K562 (cell line): Measurements from ENCODE around the gene COQ4. TPM values are rescaled to one million over a fixed set of nuclear protein-coding genes. Genes with fewer than 3 reads are reported as not detected.

Source experiments
- ATAC-seq: fragments of 200-7000 bp; cut with Tn5 transposase; 3 replicates; pipeline ENCODE4 v1.9.1; 2020; ENCODE audit warnings: moderate library complexity
- BruUV-seq: library from RNA; stranded (reverse); fragments of 400-500 nt; replicated peaks from 2 replicates; lab custom pipeline; 2021; lab: Mats Ljungman, UMichigan
- CTCF ChIA-PET: fragments of 300-600 bp; formaldehyde crosslinking; extraction: SDS; loops from one replicate; lab custom pipeline; 2021; ENCODE audit warnings: low intra/inter-chr PET ratio; lab: Yijun Ruan, JAX
- POLR2A ChIA-PET: fragments of 300-600, 350-650 bp; sonication (Branson Sonifier 250); formaldehyde crosslinking; extraction: SDS; loops from one replicate; lab custom pipeline; 2021; ENCODE audit warnings: antibody characterized with exemption, inconsistent platforms; lab: Yijun Ruan, JAX
- DNase-seq, 4 experiments: peaks; one replicate each; pipeline versions ENCODE4 v3.0.0 to v3.0.0-alpha.2; 2011 to 2018; ENCODE audit warnings: low spot score in 3 of 4, mixed read lengths in 3 of 4; ENCODE audit errors: extremely low read depth in 1 of 4
- FAIRE-seq: peaks from 2 replicates; lab custom pipeline; 2011; peaks lifted over from hg19 to GRCh38; lab: Jason Lieb, UNC
- H2AFZ ChIP-seq: 2 replicates; pipeline ENCODE4 v1.6.0; 2011; ENCODE audit warnings: low read depth, low read length, control low read depth, inconsistent platforms
- H3K27ac ChIP-seq: fragments of 200-600 bp; 3 replicates; pipeline ENCODE4 v1.8.0; 2011; ENCODE audit warnings: low read depth, mild to moderate bottlenecking, control low read depth, inconsistent platforms, low read length, moderate library complexity, mixed read lengths; ENCODE audit errors: extremely low read depth
- H3K27me3 ChIP-seq, 2 experiments: fragments of 300-600 bp in 1 of 2; 2 replicates in 1 of 2; 3 replicates in 1 of 2; pipeline versions ENCODE4 v1.6.0 to v1.8.0; 2011; ENCODE audit warnings: inconsistent platforms in 2 of 2, low read length in 2 of 2, mild to moderate bottlenecking in 1 of 2, mixed read lengths in 1 of 2, moderate library complexity in 1 of 2; ENCODE audit not compliant: control insufficient read depth in 2 of 2, insufficient read depth in 2 of 2
- H3K36me3 ChIP-seq: fragments of 300-600 bp; 3 replicates; pipeline ENCODE4 v1.8.0; 2011; ENCODE audit warnings: mild to moderate bottlenecking, low read length, inconsistent platforms; ENCODE audit not compliant: control insufficient read depth, insufficient read depth
- H3K4me1 ChIP-seq, 2 experiments: fragments of 200-600 bp in 1 of 2; replicated peaks in 1 of 2; 2 replicates in 1 of 2; 3 replicates in 1 of 2; pipeline versions ENCODE4 v1.5.1 to v1.8.0; 2011; ENCODE audit warnings: inconsistent platforms in 2 of 2, low read length in 2 of 2, mild to moderate bottlenecking in 1 of 2, mixed read lengths in 1 of 2, moderate library complexity in 1 of 2; ENCODE audit not compliant: control insufficient read depth in 2 of 2, insufficient read depth in 2 of 2
- H3K4me2 ChIP-seq: 2 replicates; pipeline ENCODE4 v1.6.1; 2011; ENCODE audit warnings: low read length, control low read depth, inconsistent platforms, mixed read lengths; ENCODE audit not compliant: insufficient read depth
- H3K4me3 ChIP-seq: fragments of 200-600 bp; sonication (generic), shearing (Covaris generic); 2 replicates; pipeline ENCODE4 v1.5.1; 2016; ENCODE audit warnings: control low read depth, inconsistent platforms
- H3K79me2 ChIP-seq: fragments of 200-600 bp; 3 replicates; pipeline ENCODE4 v1.8.0; 2011; ENCODE audit warnings: low read length, inconsistent platforms; ENCODE audit not compliant: control insufficient read depth, insufficient read depth
- H3K9ac ChIP-seq, 2 experiments: 2 replicates each; pipeline versions ENCODE4 v1.6.0 to v1.6.1; 2011; ENCODE audit warnings: low read depth in 2 of 2, low read length in 2 of 2, control low read depth in 1 of 2, inconsistent platforms in 1 of 2, mild to moderate bottlenecking in 1 of 2, mixed read lengths in 1 of 2; ENCODE audit not compliant: insufficient read depth in 1 of 2
- H3K9me1 ChIP-seq: one replicate; pipeline ENCODE4 v1.6.0; 2011; ENCODE audit warnings: inconsistent platforms, mild to moderate bottlenecking, low read length, moderate library complexity; ENCODE audit not compliant: control insufficient read depth, insufficient read depth
- H3K9me3 ChIP-seq: replicated peaks from 2 replicates; pipeline ENCODE4 v1.5.1; 2011; ENCODE audit warnings: low read depth, low read length, inconsistent platforms; ENCODE audit not compliant: control insufficient read depth, insufficient read depth
- H4K20me1 ChIP-seq: replicated peaks from 2 replicates; pipeline ENCODE4 v1.6.1; 2011; ENCODE audit warnings: low read length, inconsistent platforms, mixed read lengths; ENCODE audit not compliant: control insufficient read depth, insufficient read depth
- BHLHE40 ChIP-seq: IDR thresholded peaks from 2 replicates; pipeline ENCODE4 v1.6.1; 2011; ENCODE audit warnings: low read length, improper control_type of control experiment
- ELF2 ChIP-seq: fragments of 250-450 bp; sonication (Bioruptor Pico); IDR thresholded peaks from 2 replicates; pipeline ENCODE4 v1.5.0; 2021; ENCODE audit warnings: mild to moderate bottlenecking
- POLR2G ChIP-seq: fragments of 200-400 bp; formaldehyde crosslinking; IDR thresholded peaks from 2 replicates; pipeline ENCODE4 v1.6.1; 2017; ENCODE audit warnings: low read depth, mild to moderate bottlenecking, antibody characterized with exemption, low read length, moderate library complexity
- RBFOX2 ChIP-seq: fragments of 200-400 bp; formaldehyde crosslinking; IDR thresholded peaks from 2 replicates; pipeline ENCODE4 v1.6.1; 2017; ENCODE audit warnings: low read depth, mild to moderate bottlenecking, low read length, moderate library complexity
- WGBS: fragments of 100-300 bp; shearing (Covaris generic); methylation state at CpG from one replicate; pipeline ENCODE4 v1.1.6; 2016; ENCODE audit warnings: low coverage, mixed read lengths; ENCODE audit not compliant: insufficient coverage; ENCODE audit errors: missing lambda C conversion rate; 5-methylcytosine and 5-hydroxymethylcytosine counted together
- in situ Hi-C: fragments of 300-500 bp; cut with MboI; formaldehyde crosslinking; loops from 4 replicates; pipeline ENCODE4 v1.15.0; 2018; ENCODE audit warnings: inconsistent platforms, mixed read lengths
- intact Hi-C: fragments of 100-400 bp; cut with micrococcal nuclease; formaldehyde crosslinking; loops from 2 replicates; pipeline ENCODE4 v1.14.2; 2022
- polyA plus RNA-seq, 8 experiments: library from polyadenylated mRNA; depleted of rRNA in 4 of 8; stranded (reverse) in 5 of 8; unstranded in 3 of 8; fragments of >200 nt; fragmentation: Nextera tagmentation in 2 of 8; fragmentation: Illumina TruSeq in 1 of 8; extraction: Ambion mirVana in 2 of 8; extraction: Trizol in 1 of 8; gene quantifications; 2 replicates each; pipeline versions ENCODE4 v1.2.1 to v1.2.3, GENCODE V29; 2011 to 2014; ENCODE audit warnings: inconsistent platforms in 1 of 8, missing spikeins in 1 of 8
- total RNA-seq, 7 experiments: library from RNA; depleted of rRNA in 6 of 7; stranded (reverse); fragments of >200 nt in 6 of 7; fragmentation: Illumina TruSeq in 2 of 7; extraction: Trizol in 2 of 7; gene quantifications; 2 replicates each; pipeline versions ENCODE4 v1.2.1 to v1.2.3, GENCODE V29; 2011 to 2021; ENCODE audit warnings: low replicate concordance in 1 of 7
- TF ChIP-seq, protein P1 (sequence below): sonication (generic); formaldehyde crosslinking; IDR thresholded peaks from 2 replicates; pipeline ENCODE4 v1.8.1; 2023; ENCODE audit warnings: mild to moderate bottlenecking, missing genetic modification reagents
- TF ChIP-seq, protein P2 (sequence below), 3 experiments: IDR thresholded peaks in 2 of 3; conservative IDR thresholded peaks in 1 of 3; 2 replicates each; pipeline ENCODE4 v1.5.1; 2011 to 2012; ENCODE audit warnings: low read length in 3 of 3, mild to moderate bottlenecking in 3 of 3, control low read depth in 2 of 3, improper control_type of control experiment in 1 of 3, inconsistent platforms in 1 of 3, low read depth in 1 of 3, mixed read lengths in 1 of 3, moderate library complexity in 1 of 3; ENCODE audit not compliant: insufficient read depth in 2 of 3

COQ4 gene
- total and polyA plus RNA-seq, 9 of the 15 experiments (the other 6 are each of a cell fraction or from before 2014, with no cell fraction given) = 9.1 to 135 (median 67.2) TPM

DNA sequence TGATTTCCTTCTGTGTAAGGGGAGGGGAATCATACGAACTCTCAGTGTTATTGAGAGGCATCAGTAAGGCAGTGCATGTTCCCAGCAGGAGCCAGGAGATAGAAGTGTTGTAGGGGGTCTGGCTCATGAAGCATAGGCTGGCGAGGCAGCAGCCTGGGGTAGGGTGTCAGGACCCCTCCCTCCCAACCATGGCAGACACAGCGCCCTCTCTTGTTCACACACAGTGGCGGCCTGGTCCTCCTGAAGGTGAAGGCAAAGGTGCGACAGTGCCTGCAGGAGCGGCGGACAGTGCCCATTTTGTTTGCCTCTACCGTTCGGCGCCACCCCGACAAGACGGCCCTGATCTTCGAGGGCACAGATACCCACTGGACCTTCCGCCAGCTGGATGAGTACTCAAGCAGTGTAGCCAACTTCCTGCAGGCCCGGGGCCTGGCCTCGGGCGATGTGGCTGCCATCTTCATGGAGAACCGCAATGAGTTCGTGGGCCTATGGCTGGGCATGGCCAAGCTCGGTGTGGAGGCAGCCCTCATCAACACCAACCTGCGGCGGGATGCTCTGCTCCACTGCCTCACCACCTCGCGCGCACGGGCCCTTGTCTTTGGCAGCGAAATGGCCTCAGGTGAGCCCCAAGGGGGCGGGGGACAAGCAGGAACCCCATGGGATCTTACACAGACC, 22.4 kb downstream of the COQ4 start:
- H3K27ac ChIP-seq = no peak overlapping the region
- H3K27me3 ChIP-seq = no peaks in the 10 kb centered on the region
- TF ChIP-seq BHLHE40 = no peak
- TF ChIP-seq, protein P1, sequence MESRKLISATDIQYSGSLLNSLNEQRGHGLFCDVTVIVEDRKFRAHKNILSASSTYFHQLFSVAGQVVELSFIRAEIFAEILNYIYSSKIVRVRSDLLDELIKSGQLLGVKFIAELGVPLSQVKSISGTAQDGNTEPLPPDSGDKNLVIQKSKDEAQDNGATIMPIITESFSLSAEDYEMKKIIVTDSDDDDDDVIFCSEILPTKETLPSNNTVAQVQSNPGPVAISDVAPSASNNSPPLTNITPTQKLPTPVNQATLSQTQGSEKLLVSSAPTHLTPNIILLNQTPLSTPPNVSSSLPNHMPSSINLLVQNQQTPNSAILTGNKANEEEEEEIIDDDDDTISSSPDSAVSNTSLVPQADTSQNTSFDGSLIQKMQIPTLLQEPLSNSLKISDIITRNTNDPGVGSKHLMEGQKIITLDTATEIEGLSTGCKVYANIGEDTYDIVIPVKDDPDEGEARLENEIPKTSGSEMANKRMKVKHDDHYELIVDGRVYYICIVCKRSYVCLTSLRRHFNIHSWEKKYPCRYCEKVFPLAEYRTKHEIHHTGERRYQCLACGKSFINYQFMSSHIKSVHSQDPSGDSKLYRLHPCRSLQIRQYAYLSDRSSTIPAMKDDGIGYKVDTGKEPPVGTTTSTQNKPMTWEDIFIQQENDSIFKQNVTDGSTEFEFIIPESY = peak; percentile 91
- TF ChIP-seq ELF2 (CRISPR knock-in tag) = no peak
- TF ChIP-seq RBFOX2 = peak; percentile 32; the same call in 1 of the 2 replicates
- TF ChIP-seq POLR2G = 0 out of 2 replicates have a peak, but pooled peaks have one; percentile 19
- TF ChIP-seq, protein P2, sequence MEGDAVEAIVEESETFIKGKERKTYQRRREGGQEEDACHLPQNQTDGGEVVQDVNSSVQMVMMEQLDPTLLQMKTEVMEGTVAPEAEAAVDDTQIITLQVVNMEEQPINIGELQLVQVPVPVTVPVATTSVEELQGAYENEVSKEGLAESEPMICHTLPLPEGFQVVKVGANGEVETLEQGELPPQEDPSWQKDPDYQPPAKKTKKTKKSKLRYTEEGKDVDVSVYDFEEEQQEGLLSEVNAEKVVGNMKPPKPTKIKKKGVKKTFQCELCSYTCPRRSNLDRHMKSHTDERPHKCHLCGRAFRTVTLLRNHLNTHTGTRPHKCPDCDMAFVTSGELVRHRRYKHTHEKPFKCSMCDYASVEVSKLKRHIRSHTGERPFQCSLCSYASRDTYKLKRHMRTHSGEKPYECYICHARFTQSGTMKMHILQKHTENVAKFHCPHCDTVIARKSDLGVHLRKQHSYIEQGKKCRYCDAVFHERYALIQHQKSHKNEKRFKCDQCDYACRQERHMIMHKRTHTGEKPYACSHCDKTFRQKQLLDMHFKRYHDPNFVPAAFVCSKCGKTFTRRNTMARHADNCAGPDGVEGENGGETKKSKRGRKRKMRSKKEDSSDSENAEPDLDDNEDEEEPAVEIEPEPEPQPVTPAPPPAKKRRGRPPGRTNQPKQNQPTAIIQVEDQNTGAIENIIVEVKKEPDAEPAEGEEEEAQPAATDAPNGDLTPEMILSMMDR (IDR thresholded peaks at IDR 0.05 in 2 of 3, conservative IDR thresholded peaks at IDR 0.05 in 1 of 3; ENCODE audit: insufficient read depth in 2 of 3, low read depth in 1 of 3, low read length in 3 of 3) = peak in 1 of 3 experiments; percentile 17; a peak in 1 of 6 replicates
- peaks cover 6 to 14% of the 10 kb centered on the region in 2 experiments; a peak in 4 of 5 replicates for H3K4me1 ChIP-seq
- no peaks in the 10 kb centered on the region for H4K20me1 ChIP-seq
- FAIRE-seq = no peak
- H3K36me3 ChIP-seq = peaks cover 76% of the 10 kb centered on the region
- no peak for ATAC-seq
- no peak overlapping the region for H2AFZ ChIP-seq
- in situ Hi-C loops = loop anchor here (5.0 kb wide), 1 partner anchor 352 kb away; no protein-coding TSS in a partner anchor
- 95% methylated on average over 28 of the region's 28 CpGs for WGBS
- CTCF ChIA-PET = no interaction called here
- H3K4me2 ChIP-seq = no peak overlapping the region
- intact Hi-C loops = loop anchor here (10.0 kb wide), 1 partner anchor 130 kb away; no protein-coding TSS in a partner anchor
- no peaks in the 10 kb centered on the region for H3K9me3 ChIP-seq
- H3K9ac ChIP-seq = peak overlapping the region in 1 of 2 experiments; percentile 53; a peak in 1 of 4 replicates
- H3K4me3 ChIP-seq = no peak overlapping the region
- BruUV-seq = no TSS peak
- H3K9me1 ChIP-seq = peaks cover 3% of the 10 kb centered on the region
- DNase-seq = peak in 1 of 4 experiments; percentile 35
- POLR2A ChIA-PET = interaction anchor here (0.6 to 4.8 kb wide), 5 partner anchors 9 to 356 kb away, joined by 3 to 65 read pairs (median 4); partner anchors contain the start of gene PKN3
- peaks cover 11% of the 10 kb centered on the region for H3K79me2 ChIP-seq
